Measurements from ENCODE around the gene CEMIP.

DNA sequence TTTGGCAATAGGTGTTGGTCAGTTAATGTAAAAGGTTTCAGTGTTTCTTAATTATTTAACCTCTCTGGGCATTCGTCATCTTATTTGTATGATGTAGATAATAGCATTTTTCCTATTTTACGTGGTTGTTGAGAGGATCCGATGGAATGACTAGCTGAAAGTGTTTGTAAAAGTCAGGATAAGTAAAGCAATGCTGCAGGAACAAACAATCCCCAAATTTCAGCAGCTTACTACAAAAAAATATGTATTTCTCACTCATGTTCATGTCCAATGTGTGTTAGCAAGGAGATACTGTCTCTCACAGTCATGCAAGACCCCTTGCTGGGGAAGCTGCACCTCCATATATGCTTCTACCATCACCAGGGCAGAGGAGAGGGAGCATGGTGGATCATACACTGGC, 38.7 kb downstream of the CEMIP start:
- TF ChIP-seq ZNF302 (tag by site-specific recombination; IDR thresholded peaks at IDR 0.05; ENCODE audit: low read depth) (no peak), ZNF112 (tag by site-specific recombination; IDR thresholded peaks at IDR 0.05) (no peak)
- TF ChIP-seq, protein P1, sequence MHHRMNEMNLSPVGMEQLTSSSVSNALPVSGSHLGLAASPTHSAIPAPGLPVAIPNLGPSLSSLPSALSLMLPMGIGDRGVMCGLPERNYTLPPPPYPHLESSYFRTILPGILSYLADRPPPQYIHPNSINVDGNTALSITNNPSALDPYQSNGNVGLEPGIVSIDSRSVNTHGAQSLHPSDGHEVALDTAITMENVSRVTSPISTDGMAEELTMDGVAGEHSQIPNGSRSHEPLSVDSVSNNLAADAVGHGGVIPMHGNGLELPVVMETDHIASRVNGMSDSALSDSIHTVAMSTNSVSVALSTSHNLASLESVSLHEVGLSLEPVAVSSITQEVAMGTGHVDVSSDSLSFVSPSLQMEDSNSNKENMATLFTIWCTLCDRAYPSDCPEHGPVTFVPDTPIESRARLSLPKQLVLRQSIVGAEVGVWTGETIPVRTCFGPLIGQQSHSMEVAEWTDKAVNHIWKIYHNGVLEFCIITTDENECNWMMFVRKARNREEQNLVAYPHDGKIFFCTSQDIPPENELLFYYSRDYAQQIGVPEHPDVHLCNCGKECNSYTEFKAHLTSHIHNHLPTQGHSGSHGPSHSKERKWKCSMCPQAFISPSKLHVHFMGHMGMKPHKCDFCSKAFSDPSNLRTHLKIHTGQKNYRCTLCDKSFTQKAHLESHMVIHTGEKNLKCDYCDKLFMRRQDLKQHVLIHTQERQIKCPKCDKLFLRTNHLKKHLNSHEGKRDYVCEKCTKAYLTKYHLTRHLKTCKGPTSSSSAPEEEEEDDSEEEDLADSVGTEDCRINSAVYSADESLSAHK (tag by site-specific recombination; IDR thresholded peaks at IDR 0.05): no peak
- TF ChIP-seq, protein P2, sequence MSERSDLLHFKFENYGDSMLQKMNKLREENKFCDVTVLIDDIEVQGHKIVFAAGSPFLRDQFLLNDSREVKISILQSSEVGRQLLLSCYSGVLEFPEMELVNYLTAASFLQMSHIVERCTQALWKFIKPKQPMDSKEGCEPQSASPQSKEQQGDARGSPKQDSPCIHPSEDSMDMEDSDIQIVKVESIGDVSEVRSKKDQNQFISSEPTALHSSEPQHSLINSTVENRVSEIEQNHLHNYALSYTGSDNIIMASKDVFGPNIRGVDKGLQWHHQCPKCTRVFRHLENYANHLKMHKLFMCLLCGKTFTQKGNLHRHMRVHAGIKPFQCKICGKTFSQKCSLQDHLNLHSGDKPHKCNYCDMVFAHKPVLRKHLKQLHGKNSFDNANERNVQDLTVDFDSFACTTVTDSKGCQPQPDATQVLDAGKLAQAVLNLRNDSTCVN (tag by site-specific recombination; optimal IDR thresholded peaks at IDR 0.05): no peak

All from HEK293 (cell line).